HL-60 (cell line): ENCODE data around the gene PTPA.

ENCODE experiments used
- DNase-seq, 2 experiments: peaks; one replicate each; pipeline ENCODE4 v3.0.0-alpha.2; 2010 to 2020; ENCODE audit warnings: low read depth in 1 of 2, low spot score in 1 of 2
- H3K27ac ChIP-seq: fragments of 250-450 bp; sonication (Bioruptor Pico); replicated peaks from 2 replicates; pipeline ENCODE4 v1.5.1; 2020; ENCODE audit warnings: mild to moderate bottlenecking, moderate library complexity
- H3K27me3 ChIP-seq: fragments of 250-450 bp; sonication (Bioruptor Pico); 2 replicates; pipeline ENCODE4 v1.5.1; 2021; ENCODE audit warnings: mild to moderate bottlenecking, moderate library complexity; ENCODE audit not compliant: insufficient read depth, poor library complexity, severe bottlenecking
- H3K4me3 ChIP-seq: replicated peaks from 2 replicates; pipeline ENCODE4 v1.5.1; 2011; ENCODE audit warnings: mild to moderate bottlenecking, control low read depth, low read length; ENCODE audit not compliant: insufficient read depth
- GABPA ChIP-seq: IDR thresholded peaks from 2 replicates; pipeline ENCODE4 v1.6.1; 2012; ENCODE audit warnings: low read depth
- POLR2AphosphoS5 ChIP-seq: IDR thresholded peaks from 2 replicates; pipeline ENCODE4 v1.6.1; 2012; ENCODE audit warnings: low read depth
- SPI1 ChIP-seq: IDR thresholded peaks from 2 replicates; pipeline ENCODE4 v1.6.1; 2012; ENCODE audit warnings: low read depth, mild to moderate bottlenecking, borderline replicate concordance
- TF ChIP-seq, protein P1 (sequence below): IDR thresholded peaks from one replicate; pipeline ENCODE4 v1.5.1; 2011; ENCODE audit warnings: low read length, control low read depth, inconsistent platforms; ENCODE audit not compliant: insufficient read depth
- TF ChIP-seq, protein P2 (sequence below): IDR thresholded peaks from 2 replicates; pipeline ENCODE4 v1.6.1; 2012; ENCODE audit warnings: low read depth; ENCODE audit not compliant: insufficient replicate concordance

Gene PTPA

DNA sequence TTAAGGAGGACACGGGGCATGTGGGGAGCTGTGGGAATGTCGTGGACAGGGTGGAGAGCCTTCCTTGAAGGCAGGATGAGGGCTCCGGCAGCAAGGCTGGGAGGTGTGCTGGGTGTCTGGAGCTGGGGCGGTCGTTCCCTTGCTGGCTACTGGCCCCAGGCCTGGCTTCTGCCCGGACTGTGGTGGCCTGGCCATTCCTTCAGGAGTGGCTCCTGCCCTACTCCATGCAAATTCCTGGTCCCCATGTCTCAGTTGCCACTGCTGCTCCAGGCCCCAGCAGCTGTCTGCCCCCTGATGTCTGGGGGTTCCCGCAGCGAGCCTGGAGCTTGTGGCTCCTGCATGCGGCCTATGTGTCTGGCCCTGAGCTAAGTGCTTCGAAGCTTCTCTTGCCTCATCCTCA lies 44.9 kb downstream of the PTPA start:
- H3K4me3 ChIP-seq, result no peak overlapping the region
- DNase-seq, result no peak
- TF ChIP-seq SPI1, result no peak
- no peak for TF ChIP-seq POLR2AphosphoS5
- TF ChIP-seq, protein P1, sequence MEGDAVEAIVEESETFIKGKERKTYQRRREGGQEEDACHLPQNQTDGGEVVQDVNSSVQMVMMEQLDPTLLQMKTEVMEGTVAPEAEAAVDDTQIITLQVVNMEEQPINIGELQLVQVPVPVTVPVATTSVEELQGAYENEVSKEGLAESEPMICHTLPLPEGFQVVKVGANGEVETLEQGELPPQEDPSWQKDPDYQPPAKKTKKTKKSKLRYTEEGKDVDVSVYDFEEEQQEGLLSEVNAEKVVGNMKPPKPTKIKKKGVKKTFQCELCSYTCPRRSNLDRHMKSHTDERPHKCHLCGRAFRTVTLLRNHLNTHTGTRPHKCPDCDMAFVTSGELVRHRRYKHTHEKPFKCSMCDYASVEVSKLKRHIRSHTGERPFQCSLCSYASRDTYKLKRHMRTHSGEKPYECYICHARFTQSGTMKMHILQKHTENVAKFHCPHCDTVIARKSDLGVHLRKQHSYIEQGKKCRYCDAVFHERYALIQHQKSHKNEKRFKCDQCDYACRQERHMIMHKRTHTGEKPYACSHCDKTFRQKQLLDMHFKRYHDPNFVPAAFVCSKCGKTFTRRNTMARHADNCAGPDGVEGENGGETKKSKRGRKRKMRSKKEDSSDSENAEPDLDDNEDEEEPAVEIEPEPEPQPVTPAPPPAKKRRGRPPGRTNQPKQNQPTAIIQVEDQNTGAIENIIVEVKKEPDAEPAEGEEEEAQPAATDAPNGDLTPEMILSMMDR, result no peak
- H3K27ac ChIP-seq, result no peak overlapping the region
- H3K27me3 ChIP-seq, result no peaks in the 10 kb centered on the region

DNA sequence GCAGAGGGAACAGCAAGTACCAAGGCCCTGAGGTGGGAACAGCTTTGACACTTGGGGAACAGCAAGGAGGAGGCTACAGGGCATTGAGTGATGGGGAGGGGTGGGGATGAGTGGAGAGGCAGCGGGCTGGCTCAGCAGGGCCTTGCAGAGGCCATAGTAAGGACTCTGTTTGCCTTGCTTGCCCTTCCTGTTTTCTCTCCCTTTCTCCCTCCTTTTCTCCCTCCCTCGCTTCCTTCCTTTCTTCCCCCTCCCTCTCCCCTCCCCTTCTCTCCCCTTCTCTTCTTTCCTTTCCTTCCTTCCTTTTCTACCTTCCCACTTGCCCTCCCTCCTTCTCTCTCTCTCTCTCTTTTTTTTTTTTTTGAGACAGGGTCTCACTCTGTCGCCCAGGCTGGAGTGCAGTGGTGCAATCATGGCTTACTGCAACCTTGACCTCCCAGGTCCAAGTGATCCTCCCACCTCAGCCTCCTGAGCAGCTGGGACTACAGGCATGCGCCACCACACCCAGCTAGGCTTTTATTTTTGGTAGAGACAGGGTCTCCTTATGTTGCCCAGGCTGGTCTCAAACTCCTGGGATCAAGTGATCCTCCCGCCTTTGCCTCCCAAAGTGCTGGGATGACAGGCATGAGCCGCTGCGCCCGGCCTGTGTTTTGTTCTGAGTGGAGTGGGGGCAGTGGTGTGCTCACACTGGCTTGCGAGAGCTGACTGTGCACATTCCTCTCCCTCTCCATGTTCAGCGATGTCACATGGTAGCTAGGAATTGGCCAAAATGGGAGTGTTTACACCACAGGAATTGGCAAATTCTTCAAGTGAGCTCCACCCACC lies 49.7 kb downstream of the PTPA start:
- TF ChIP-seq POLR2AphosphoS5 (no peak), SPI1 (no peak), GABPA (no peak)
- TF ChIP-seq, protein P2, sequence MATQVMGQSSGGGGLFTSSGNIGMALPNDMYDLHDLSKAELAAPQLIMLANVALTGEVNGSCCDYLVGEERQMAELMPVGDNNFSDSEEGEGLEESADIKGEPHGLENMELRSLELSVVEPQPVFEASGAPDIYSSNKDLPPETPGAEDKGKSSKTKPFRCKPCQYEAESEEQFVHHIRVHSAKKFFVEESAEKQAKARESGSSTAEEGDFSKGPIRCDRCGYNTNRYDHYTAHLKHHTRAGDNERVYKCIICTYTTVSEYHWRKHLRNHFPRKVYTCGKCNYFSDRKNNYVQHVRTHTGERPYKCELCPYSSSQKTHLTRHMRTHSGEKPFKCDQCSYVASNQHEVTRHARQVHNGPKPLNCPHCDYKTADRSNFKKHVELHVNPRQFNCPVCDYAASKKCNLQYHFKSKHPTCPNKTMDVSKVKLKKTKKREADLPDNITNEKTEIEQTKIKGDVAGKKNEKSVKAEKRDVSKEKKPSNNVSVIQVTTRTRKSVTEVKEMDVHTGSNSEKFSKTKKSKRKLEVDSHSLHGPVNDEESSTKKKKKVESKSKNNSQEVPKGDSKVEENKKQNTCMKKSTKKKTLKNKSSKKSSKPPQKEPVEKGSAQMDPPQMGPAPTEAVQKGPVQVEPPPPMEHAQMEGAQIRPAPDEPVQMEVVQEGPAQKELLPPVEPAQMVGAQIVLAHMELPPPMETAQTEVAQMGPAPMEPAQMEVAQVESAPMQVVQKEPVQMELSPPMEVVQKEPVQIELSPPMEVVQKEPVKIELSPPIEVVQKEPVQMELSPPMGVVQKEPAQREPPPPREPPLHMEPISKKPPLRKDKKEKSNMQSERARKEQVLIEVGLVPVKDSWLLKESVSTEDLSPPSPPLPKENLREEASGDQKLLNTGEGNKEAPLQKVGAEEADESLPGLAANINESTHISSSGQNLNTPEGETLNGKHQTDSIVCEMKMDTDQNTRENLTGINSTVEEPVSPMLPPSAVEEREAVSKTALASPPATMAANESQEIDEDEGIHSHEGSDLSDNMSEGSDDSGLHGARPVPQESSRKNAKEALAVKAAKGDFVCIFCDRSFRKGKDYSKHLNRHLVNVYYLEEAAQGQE, result no peak
- TF ChIP-seq, protein P1, result no peak
- no peak for DNase-seq

GRCh38 chr9:129161534-129161837 lies 50.3 kb downstream of the PTPA start:
- no peak for DNase-seq
- no peaks in the 10 kb centered on the region for H3K27me3 ChIP-seq
- no peak overlapping the region for H3K27ac ChIP-seq
- no peak for TF ChIP-seq POLR2AphosphoS5
- TF ChIP-seq SPI1, result no peak
- TF ChIP-seq, protein P2, result no peak
- TF ChIP-seq, protein P1, result no peak
- no peak for TF ChIP-seq GABPA
- H3K4me3 ChIP-seq, result no peak overlapping the region

More for the DNA sequence above, 49.7 kb downstream of the PTPA start:
- Histone ChIP-seq H3K27ac (no peak overlapping the region), H3K4me3 (no peak overlapping the region), H3K27me3 (no peaks in the 10 kb centered on the region)
